Sigmoid colon (tissue), 7 donors: ENCODE data around the gene STK25. TPM values are rescaled to one million over a fixed set of nuclear protein-coding genes. Genes with fewer than 3 reads are reported as not detected.

Experiments used
- DNase-seq: peaks from one replicate; pipeline ENCODE4 v3.0.0-alpha.2; 2019
- H3K27ac ChIP-seq, 4 donors: fragments of 200-600 bp; sonication (generic); one replicate each; pipeline ENCODE4 v1.5.1; 2016 to 2019; ENCODE audit warnings: mild to moderate bottlenecking in 1 of 4
- H3K27me3 ChIP-seq, 3 donors: fragments of 200-600 bp; sonication (generic); one replicate each; pipeline ENCODE4 v1.5.1; 2019; ENCODE audit warnings: mild to moderate bottlenecking in 1 of 3
- H3K36me3 ChIP-seq, 4 donors: fragments of 200-600 bp; sonication (generic); one replicate each; pipeline ENCODE4 v1.5.1; 2016 to 2019
- H3K4me1 ChIP-seq, 4 donors: fragments of 200-600 bp; sonication (generic); one replicate each; pipeline ENCODE4 v1.5.1; 2017 to 2019
- H3K4me3 ChIP-seq, 4 donors: fragments of 200-600 bp; sonication (generic); one replicate each; pipeline ENCODE4 v1.5.1; 2017 to 2019; ENCODE audit warnings: mild to moderate bottlenecking in 2 of 4, moderate library complexity in 1 of 4
- H3K9me3 ChIP-seq, 4 donors: fragments of 200-600 bp in 3 of 4; sonication (generic) in 3 of 4; one replicate each; pipeline versions ENCODE4 v1.5.1 to v1.6.1; 2013 to 2019
- EP300 ChIP-seq, 4 donors: sonication (generic); formaldehyde crosslinking; IDR thresholded peaks; one replicate each; pipeline ENCODE4 v1.6.1; 2017; ENCODE audit warnings: antibody characterized with exemption in 4 of 4
- POLR2A ChIP-seq, 2 donors: fragments of 450-650 bp; IDR thresholded peaks; one replicate each; pipeline ENCODE4 v1.6.1; 2016; ENCODE audit warnings: antibody characterized with exemption in 2 of 2, mild to moderate bottlenecking in 2 of 2, moderate library complexity in 2 of 2
- POLR2AphosphoS5 ChIP-seq, 4 donors: sonication (generic); formaldehyde crosslinking; IDR thresholded peaks; one replicate each; pipeline ENCODE4 v1.6.1; 2017; ENCODE audit warnings: antibody characterized with exemption in 4 of 4
- WGBS, 2 donors: extraction: QIAGEN DNeasy Blood & Tissue Kit; methylation state at CpG; one replicate each; pipeline ENCODE4 v1.1.7; 2013; 5-methylcytosine and 5-hydroxymethylcytosine counted together
- intact Hi-C: fragments of 100-400 bp; cut with DNase I; formaldehyde crosslinking; loops from one replicate; pipeline ENCODE4 v1.15.1; 2023
- polyA plus RNA-seq, 3 donors: library from polyadenylated mRNA; stranded (reverse); fragments of 200-250 nt; gene quantifications; one replicate each; pipeline ENCODE4 v1.2.3, GENCODE V29; 2013
- total RNA-seq, 4 donors: library from RNA; depleted of rRNA; stranded (reverse); fragments of >200 nt; gene quantifications; one replicate each; pipeline ENCODE4 v1.1.0, GENCODE V29; 2016
- TF ChIP-seq, protein P1 (sequence below), 4 experiments: fragments of 450-650 bp in 3 of 4; fragments of 200-600 bp in 1 of 4; IDR thresholded peaks; one replicate each; pipeline ENCODE4 v1.5.1; 2016 to 2019; ENCODE audit warnings: antibody characterized with exemption in 4 of 4, mild to moderate bottlenecking in 3 of 4, moderate library complexity in 2 of 4
- donor health status: healthy with polysubstance abuse.
- donor health status: Bipolar disorder and iron deficiency.
- donor health status: healthy.

STK25 gene
- total and polyA plus RNA-seq, 7 donors: 77.7 to 266 (median 135) TPM

DNA sequence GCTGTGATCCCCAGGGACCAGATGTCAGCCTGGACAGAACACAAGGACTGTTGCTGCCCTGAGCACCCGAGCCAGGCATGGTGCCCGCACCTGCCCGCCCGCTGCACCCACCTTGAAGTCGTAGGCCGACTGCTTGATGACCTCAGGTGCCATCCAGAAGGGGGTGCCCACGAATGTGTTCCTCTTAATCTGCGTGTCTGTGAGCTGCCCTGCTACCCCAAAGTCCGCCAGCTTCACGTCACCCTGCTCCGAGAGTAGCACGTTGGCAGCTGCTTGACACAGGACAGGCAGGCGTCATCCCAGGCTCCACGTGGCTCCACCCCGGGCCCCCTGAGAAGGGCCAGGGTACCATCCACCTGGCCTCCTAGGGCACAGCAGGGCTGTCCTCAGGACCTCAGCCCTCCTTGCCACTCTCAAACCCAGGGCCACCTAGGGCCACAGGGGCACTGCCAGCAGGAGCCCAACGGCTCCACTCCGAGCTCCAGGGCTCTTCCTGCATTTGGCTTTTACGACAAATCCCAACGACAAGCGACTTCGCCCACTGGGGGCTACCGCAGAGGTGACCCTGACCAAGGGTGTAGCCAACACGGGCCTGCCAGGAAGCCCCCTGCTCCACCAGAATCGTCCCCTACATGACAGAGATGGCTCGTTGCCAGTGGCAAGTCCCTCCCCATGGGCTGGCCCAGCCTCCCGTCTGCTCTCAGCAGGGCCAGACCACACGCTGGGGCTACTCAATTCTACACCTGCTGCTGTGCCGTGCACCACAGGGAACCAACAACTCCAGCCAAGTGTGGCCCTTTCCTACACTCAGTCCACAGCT is 9.0 kb downstream of the STK25 start:
- WGBS, 2 donors: 87 to 89% methylated on average over 28 of the region's 28 CpGs
- no peaks in the 10 kb centered on the region for H3K9me3 ChIP-seq
- H3K27me3 ChIP-seq: no peaks in the 10 kb centered on the region
- TF ChIP-seq POLR2AphosphoS5 (IDR thresholded peaks at IDR 0.05) (no peak), POLR2A (IDR thresholded peaks at IDR 0.05) (no peak), EP300 (IDR thresholded peaks at IDR 0.05) (no peak)
- TF ChIP-seq, protein P1, sequence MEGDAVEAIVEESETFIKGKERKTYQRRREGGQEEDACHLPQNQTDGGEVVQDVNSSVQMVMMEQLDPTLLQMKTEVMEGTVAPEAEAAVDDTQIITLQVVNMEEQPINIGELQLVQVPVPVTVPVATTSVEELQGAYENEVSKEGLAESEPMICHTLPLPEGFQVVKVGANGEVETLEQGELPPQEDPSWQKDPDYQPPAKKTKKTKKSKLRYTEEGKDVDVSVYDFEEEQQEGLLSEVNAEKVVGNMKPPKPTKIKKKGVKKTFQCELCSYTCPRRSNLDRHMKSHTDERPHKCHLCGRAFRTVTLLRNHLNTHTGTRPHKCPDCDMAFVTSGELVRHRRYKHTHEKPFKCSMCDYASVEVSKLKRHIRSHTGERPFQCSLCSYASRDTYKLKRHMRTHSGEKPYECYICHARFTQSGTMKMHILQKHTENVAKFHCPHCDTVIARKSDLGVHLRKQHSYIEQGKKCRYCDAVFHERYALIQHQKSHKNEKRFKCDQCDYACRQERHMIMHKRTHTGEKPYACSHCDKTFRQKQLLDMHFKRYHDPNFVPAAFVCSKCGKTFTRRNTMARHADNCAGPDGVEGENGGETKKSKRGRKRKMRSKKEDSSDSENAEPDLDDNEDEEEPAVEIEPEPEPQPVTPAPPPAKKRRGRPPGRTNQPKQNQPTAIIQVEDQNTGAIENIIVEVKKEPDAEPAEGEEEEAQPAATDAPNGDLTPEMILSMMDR (IDR thresholded peaks at IDR 0.05): no peak
- intact Hi-C loops: no loop called here
- no peak overlapping the region for H3K27ac ChIP-seq
- no peak overlapping the region for H3K4me3 ChIP-seq
- H3K36me3 ChIP-seq: peaks cover 0 to 69% (median 35%) of the 10 kb centered on the region in 4 donors
- DNase-seq: no peak
- no peaks in the 10 kb centered on the region for H3K4me1 ChIP-seq

DNA sequence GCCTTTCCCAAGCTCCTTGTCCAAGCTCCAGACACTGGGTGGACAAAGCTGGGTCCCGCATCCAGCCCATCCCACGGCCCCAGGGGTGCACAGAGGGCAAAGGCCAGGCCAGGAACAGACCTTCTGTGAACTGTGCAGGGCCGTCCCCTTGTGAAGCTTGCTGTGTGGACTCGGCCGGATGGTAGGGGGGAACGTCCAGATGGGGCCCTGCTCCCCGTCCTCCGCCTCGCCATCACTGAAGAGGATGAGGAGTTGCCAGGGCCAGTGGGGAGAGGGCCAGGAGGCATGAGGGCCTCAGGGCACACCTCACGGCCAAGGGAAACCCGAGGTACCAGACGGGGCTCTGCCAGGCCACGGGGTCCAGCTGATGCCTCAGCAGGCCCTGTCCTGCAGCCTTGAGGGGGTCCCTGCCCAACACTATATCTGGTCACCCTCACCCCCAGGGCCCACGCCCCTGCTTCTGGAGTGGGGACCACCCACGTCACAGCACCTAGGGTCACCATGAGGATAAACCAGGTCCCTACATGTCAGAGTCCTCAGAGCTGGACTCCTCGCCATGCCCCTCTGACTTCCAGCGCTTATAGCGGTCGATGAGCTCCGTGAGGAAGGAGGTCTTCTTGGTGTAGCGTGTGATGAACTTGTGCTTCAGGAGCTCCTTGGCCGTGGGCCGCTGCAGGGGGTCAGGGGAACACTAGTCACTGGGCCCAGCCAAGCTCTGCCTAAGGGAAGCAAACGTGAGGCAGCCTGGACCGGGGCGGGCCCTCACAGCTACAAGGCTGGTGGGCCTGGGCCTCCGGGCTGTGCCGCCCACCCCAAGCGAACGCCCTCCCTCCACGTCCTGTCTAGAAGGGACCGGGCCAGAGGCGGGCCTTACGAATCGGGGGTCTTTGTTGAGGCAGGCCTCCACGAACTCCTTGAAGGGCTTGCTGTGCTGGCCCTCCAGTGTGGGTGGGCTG is 10.0 kb downstream of the STK25 start:
- TF ChIP-seq POLR2A (IDR thresholded peaks at IDR 0.05): no peak
- TF ChIP-seq, protein P1 (IDR thresholded peaks at IDR 0.05): no peak
- no peak for TF ChIP-seq EP300 (IDR thresholded peaks at IDR 0.05)
- no peak for TF ChIP-seq POLR2AphosphoS5 (IDR thresholded peaks at IDR 0.05)
- intact Hi-C loops: no loop called here
- Histone ChIP-seq H3K27me3 (no peaks in the 10 kb centered on the region), H3K4me3 (no peak overlapping the region), H3K36me3 (peaks cover 0 to 79% (median 42%) of the 10 kb centered on the region in 4 donors), H3K27ac (no peak overlapping the region), H3K4me1 (no peaks in the 10 kb centered on the region), H3K9me3 (no peaks in the 10 kb centered on the region)
- DNase-seq: no peak
- WGBS, 2 donors: 94 to 96% methylated on average over 36 of the region's 36 CpGs

DNA sequence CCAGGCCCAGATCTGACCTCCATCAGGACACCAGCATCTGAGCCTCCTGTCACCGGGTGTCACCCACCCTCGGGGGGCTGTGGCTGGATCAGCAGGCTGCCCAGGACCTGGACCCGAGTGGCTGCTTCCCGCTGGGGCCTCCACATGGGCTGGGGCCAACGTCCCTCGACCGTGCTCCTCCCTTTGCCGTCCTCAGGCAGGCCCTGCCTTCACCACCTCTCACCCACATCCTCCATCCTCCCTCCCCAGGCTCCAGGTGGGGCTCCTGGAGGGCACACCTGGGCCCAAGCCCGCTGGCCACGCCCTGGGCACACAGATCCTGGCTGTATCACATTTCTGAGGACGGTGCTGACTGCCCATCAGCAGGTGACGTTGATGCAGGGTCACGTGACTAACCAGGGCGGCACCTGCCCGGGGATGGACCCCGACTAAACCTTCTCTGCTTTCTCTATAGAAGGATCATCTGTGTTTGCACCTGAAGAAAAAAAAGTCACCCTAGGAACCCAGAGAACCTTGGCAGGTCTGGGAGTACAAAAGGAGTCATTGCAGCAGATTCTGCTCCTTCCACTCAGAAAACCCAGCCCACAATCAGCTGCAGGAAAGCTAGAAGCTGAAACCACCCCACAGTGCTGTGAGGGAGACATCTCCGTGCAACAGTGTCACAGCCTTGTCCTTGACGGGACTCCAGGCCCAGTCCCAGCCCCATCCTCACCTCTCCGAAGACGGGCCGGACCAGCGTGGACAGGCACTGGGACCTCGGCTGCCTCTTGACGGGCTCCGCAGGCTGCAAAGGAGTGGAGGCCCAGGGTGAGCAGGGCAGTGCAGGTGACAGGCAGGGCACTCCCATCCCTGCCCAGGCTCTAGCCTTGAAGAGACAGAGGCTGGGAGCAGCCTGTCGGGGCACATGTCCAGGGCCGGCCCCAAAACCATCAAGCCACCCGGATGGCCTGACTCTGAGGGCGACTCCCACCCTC is 11.2 kb downstream of the STK25 start:
- Histone ChIP-seq H3K4me3 (no peak overlapping the region), H3K27me3 (no peaks in the 10 kb centered on the region), H3K27ac (no peak overlapping the region), H3K4me1 (no peaks in the 10 kb centered on the region), H3K36me3 (peaks cover 0 to 85% (median 44%) of the 10 kb centered on the region in 4 donors), H3K9me3 (no peaks in the 10 kb centered on the region)
- 39 to 81% methylated on average over 29 of the region's 29 CpGs for WGBS, 2 donors
- DNase-seq: no peak
- intact Hi-C loops: no loop called here
- TF ChIP-seq POLR2A (IDR thresholded peaks at IDR 0.05) (no peak), EP300 (IDR thresholded peaks at IDR 0.05) (no peak)
- TF ChIP-seq, protein P1 (IDR thresholded peaks at IDR 0.05): no peak

DNA sequence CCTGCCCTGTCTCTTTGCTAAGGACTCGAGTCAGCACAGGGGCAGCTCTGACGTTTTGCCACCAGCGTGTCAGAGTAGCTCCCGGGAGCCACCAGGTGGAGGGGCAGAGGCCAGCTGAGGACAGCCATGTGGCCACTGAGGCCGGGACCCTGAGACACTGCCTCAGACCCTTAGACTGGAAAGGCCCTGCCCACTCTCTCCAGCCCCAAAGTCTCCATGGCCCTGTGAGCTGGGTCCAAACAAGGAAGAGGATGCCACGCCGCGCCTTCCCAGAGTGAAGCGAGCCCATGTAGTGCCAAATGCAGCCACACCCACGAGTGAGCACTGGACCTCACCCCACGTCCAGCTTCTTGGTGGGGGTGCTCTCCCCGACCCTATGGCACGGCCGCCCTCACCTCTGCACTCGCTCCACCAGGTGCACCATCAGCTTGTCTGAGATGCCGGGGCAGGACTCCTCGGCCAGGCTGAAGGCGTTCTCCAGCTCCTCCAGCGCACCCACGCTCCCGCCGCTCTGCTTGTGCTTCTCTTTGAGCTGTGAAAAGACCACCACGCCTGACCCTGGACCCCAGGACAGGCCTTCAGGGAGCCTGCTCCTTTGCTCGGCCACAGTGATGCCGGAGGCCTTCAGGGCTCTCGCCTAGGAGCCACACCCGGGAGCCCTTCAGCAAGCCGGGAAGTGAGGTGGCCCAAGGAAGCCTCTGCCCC is 12.2 kb downstream of the STK25 start:
- Histone ChIP-seq H3K36me3 (peaks cover 0 to 79% (median 44%) of the 10 kb centered on the region in 4 donors), H3K9me3 (no peaks in the 10 kb centered on the region), H3K27ac (no peak overlapping the region), H3K27me3 (no peaks in the 10 kb centered on the region), H3K4me3 (no peak overlapping the region), H3K4me1 (no peaks in the 10 kb centered on the region)
- 80 to 91% methylated on average over 28 of the region's 28 CpGs for WGBS, 2 donors
- no peak for DNase-seq
- intact Hi-C loops: no loop called here
- no peak for TF ChIP-seq EP300 (IDR thresholded peaks at IDR 0.05)
- no peak for TF ChIP-seq POLR2A (IDR thresholded peaks at IDR 0.05)
- TF ChIP-seq, protein P1 (IDR thresholded peaks at IDR 0.05): no peak
- no peak for TF ChIP-seq POLR2AphosphoS5 (IDR thresholded peaks at IDR 0.05)
